ENCODE results near the gene DHRS3.

The DHRS3 gene

GRCh38 chr1:12615865-12616708 is 1.9 kb downstream of the DHRS3 start:
- no peak for DNase-seq

DNA sequence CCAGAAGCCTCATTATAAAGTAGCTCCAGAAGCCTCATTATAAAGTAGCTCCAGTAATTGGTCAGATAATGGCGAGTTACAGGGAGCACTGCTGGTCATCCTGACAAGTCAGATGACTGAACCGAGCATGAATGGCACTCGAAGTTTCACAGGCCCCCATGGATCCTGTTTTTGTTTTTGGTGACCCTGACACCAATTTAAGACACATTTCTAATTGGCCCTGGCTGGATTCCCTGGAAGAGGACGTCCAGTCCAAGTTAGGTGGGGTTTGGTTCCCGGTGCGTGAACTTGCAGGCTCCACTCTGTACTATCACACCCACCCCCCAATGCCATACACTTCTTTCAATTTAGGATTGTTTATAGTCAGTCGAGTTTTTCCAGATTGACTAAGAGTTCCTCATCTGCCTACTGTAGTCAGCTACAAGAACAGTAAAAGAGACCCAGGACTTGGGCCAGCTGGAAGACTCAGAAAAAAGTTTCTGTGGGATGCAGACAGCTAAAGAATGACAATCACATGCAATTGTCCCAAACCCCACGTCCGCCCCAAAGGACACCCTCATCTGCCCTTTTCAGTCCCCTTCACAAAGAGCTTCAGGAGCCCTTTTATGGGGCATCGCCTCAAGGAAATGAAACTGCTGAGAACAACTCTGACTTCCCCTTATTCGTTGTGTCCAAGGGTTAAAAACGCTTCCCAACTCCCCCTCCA is 2.7 kb downstream of the DHRS3 start:
- DNase-seq, result no peak

DNA sequence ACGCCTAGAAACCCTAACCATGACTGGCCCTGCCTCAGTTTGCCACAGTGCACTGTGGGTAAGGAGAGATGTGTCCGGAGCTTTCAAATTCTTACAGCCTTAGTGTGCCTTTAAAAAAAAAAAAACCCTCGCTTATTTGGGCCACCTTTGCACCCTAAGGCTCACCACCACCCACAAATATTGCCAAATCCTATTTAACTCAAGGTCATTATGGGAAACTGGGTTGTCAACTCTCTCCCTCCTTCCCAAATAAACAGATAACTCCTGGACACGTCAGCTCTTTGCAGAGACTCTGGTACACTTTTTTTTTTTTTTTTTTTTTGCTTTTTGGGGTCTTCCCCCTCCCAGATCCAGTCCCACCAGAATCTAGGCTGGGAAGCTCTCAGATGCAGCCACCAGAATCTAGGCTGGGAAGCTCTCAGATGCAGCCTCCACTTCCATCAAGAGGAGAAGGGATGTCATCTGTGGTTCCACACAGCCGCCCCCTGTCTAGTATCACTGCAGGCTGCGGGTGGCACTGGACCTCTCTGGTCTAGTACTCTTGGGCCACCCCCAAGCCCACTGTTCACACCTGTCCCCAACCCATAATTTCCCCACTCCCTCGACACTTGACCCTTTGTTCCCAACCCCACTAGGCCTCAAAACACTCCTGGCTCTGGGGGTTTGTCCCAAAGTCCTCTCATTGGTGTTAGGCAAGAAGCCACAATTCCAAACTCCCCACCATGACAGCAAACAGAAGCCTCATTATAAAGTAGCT is 3.4 kb downstream of the DHRS3 start:
- DNase-seq, result no peak

DNA sequence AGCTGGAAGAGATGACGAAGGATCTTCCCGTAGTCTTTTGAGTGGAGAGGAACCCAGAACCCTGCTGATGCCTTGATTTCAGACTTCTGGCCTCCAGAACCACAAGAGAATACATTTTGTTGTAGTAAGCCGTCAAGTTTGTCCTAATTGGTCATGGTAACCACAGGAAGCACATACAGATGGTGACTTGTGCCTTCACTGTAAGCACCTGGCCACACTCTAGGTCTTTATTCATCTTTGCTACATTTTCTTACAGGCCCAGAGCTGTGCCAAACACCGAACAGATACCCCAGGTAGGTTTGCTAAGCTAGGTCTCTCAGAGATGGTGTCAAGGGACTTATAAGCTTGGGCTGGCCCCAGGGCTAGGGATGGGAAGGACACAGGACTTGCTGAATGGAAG is 4.8 kb downstream of the DHRS3 start:
- no peak for DNase-seq

DNA sequence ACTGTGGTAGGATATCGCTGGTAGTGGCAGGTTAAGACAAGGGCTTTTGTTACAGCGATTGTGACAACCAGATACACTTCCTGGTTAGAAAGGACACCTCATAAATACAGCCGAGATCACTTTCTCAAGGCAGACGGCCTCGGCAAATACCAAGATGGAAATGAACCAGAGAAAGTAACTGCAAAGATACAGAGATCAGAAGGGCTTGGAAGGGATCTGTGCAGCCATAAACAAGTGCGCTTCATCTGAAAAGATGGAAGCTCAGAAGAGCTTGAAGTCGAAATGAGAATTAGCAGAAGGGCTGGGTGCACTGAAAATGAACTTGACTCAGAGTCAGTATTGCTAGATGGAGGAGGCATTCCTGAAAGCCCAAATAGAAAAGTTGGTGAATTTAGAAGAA is 7.1 kb downstream of the DHRS3 start:
- DNase-seq, result no peak

DNA sequence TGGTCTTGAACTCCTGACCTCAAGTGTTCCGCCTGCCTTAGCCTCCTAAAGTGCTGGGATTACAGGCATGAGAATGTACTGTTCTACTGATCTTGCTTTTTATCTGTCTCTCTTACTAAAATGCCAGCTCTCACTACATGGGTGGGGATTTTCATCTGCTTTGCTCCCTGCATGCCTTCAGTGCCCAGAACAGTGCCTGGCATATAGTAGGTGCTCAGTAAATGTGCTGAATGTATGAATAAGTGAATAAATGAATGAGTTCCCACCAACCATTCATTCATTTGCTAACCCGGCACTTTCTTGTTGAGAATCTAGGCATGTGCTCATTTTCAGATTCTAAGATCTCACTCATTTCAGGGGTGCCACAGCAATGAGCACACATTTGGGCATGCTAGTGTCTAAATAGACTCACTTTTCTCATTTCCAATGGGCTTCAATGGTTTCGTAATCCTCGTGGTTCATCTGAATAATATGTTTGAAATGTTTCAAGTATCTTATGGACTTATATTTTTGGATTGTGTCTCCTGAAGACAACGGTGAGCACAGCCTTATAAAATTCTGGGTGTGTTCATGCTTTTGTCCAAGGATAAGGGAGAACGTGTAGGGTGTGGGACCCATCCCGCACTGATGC is 7.6 kb downstream of the DHRS3 start:
- no peak for DNase-seq

GRCh38 chr1:12609469-12610003 is 8.5 kb downstream of the DHRS3 start:
- DNase-seq, result no peak

- DNase-seq, result no peak
These were observed 9.6 kb downstream of the DHRS3 start for GRCh38 chr1:12608311-12608957.

GRCh38 chr1:12607263-12607662 is 10.7 kb downstream of the DHRS3 start:
- DNase-seq, result no peak

DNA sequence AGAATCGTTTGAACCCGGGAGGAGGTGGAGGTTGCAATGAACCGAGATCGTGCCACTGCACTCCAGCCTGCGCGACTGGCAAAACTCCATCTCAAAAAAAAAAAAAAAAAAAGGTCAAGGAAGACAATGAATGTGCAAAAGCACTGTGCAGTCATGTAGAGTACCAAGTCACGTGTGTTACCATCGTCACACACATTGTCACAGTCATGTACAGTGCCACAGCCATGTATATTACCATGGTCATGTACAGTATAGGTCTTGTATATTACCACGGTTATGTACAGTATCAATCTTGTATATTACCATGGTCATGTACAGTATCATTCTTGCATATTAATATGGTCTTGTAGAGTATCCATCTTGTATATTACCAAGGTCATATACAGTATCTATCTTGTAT is 13.0 kb downstream of the DHRS3 start:
- DNase-seq, result no peak

DNA sequence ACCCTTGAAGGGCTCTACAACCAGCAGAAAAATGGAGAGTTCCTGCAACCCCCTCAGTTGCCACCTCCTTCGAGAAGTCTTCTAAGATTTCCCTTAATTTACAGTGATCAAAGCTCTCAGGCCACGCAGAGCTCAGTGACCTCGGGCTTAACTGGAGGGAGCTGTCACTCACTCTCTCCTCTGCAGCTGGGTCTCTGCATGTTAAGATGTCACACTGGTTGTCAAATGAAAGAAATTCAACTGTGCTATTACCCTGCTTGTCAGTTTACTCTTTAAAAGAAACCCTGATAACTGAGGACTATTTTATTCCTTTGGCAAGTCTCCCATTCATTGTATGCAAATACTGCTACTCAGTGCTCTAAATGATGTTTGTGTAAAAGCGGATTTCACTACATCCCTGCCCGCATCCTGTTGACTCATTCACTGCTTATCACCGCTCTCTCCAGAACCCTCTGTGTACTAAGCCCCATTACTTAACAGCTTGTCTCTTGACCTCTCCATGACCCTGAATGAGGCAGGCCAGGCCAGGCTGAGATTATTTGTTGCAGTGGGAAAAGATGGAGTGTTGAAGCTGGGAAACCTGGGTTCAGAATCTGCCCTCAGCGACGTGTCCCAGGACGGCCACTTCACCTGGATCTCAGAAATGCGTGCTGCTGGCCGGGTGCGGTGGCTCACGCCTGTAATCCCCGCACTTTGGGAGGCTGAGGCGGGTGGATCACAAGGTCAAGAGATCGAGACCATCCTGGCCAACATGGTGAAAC is 13.7 kb downstream of the DHRS3 start:
- DNase-seq, result no peak

DNA sequence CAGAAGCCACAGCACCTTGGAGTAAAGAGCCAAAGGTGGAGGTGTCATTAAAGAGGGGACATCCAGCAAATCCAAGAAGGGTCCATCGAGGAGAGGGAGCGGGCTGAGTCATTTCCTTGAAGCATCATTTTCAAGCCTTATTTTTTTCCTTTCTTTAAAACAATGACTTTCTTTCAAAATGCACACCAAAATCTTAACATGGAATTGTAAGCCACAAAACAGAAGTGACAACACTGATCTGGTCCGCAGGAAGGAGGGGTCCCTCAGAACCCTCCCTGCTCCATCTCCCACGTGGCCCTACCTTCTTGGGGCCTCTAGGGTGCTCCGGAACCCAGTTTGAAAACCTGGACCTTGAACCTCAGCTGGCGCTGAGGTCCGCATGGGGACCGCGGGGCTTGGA is 14.8 kb downstream of the DHRS3 start:
- DNase-seq, result no peak

GRCh38 chr1:12602659-12603024 is 15.4 kb downstream of the DHRS3 start:
- no peak for DNase-seq

DNA sequence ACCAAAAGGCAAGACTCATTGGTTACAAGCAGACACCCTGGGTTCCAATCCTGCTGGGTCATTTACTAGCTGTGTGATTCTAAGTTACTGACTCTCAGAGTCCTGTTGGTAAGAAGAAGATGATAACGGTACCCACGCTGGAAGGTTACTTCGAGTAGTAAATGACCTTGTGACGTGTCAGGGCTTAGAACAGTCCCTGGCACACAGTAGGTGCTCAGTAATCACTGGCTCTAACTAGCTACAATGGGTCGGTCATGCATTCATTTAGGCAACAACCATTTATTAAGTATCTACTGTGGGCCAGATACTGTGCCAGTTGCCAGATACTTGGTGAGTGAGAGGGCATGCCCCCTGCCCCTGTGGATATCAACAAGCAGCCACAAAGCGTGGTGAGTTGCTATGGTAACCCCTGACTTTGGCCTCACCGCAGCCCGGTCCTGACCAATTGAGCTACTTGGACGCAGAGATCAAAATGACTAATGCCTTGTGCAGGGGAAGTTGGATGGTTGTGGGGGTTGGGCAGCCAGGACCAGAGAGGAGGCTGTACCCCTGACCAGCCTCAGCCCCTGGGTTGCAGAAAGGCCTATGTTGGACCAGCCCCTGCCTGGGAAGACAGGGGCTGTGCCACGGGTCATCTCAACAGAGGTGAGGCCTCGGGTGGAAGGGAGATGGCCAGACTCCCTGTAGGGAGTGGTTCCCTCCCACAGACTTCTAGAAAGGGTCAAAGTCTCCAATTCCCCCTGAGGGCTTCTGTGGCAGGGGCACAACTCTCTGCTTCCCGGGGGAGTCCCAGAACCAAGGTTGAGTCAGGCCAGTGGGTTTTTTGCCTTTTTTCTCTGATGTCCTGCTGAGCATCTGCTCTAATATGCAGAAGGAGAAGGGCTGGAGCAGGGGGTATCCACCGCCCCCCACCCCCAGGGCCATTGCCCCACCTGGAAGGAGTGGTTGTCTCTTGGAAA is 16.0 kb downstream of the DHRS3 start:
- DNase-seq, result no peak

DNA sequence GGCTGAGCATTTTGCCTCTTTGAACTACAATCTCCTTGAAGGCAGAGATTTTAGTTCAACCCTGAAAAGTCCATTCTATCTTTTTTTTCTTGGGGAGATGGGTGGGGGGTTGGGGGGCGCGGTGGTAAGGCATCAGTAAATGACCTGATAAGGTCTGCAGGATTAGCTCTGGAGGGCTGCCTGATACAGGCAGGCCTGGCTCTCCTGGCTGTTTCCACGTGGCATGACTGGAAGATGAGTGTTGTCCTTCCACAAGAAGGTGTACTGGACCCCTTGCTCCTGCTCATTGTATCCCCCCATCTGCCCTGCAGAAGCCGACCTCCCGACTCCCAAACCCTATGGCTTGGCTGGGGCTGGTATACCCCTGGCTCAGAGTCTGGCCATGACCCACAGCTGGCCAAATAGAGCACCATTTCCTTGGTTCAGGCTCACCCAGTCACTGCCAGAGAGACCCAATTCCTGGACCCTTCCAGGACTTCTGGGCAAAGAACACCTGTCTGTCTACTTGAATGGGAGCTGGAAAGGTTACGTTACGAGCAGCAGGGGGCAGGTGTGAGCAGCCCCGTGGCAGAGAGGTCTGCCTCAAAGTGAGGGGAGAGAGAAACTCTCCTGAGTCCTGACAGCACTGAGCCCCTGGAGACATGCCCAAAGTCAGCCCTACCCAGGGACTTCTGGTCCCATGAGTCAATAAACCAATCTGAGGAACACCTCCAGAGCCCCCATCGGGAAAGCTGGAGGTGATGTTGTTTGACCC is 17.0 kb downstream of the DHRS3 start:
- DNase-seq, result no peak

DNA sequence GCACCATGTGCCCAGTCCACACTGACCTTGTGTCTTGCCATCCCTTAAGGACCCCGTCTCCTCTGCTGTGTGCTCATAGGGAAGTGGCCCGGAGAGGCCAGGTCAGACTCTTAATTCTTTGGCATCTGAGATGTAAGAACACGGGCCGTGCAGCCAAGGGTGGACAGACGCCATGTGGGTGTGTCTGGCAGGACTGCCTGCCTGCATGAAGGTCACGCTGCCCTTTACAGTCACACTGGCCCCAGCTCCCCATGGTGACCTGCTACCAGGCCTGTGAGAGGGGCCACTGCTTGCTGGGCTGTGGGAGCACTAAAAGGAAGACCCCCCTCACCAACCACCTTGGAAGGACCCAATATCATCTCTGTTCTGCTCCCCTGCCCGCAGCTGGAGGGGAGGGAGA is 17.7 kb downstream of the DHRS3 start:
- DNase-seq, result no peak

DNA sequence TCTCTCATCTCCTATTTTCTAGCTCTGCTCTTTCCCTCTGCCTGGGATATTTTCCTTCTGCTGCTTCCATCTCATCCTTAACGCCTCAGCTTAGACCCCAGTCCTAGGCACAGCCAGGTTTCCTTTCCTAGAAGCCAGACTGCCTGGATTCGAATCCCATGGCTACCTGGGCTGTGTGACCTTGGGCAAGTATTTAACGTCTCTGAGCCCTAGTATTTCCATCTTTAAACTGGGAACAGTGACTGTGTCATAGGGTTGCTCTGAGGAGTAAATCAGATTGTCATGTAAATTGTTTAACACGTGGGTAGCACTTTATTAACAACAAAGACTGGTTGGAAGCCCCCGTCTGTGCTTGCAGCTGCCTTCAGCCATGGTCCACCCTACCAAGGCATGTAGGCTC is 18.4 kb downstream of the DHRS3 start:
- no peak for DNase-seq

DNA sequence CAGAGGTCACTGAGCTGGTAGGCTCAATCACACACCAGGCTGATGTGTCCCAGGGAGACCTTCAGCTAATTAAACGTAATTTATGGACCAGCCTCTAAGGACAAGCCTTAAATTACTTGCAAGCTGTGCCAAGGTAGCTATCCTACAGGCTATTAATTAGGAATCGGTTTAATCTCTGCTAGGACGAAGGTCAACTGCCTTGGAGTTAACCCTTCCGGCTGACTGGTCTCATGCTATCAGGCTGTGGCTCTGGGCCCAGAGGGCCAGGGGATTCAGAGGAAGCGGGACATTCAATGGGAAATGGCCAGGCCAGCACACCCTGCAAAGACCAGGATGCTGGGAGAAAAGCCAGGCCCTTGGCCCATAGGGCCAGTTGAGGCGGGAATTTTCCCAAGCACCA is 19.0 kb downstream of the DHRS3 start:
- DNase-seq, result no peak

DNA sequence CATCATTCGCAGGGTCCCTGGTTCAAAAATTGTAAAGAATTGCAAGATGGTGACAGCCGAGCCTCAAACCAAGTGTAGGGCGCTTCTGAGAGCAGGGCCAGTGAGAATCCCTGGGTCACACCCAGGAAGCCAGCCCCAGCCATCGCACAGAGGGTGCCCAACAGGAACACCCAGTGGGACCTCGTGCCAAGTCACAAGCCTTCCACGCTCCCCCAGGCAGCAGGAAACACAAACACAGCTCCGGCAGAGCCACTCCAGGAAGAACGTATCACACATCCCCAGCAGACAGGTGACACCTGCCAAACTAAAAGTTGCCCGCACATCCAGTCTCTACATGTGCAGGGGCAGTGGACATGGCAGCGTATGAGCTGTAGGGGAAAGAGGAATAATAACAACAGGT is 20.2 kb downstream of the DHRS3 start:
- DNase-seq, result no peak
